ENCODE results near the gene SERPINF2.
"Not testable (repeated sequence)": the region's sequence is repeated elsewhere in the genome, so short reads cannot be mapped to it uniquely, and the experiment has no call there.

The SERPINF2 gene

GRCh38 chr17:1742371-1743087 lies at the start of gene SERPINF2:
Gene SERPINF2 (plus strand): TSS chr17:1742871. CDS start chr17:1744996, 2,125 bp downstream.
- Histone ChIP-seq H3K4me3 (ENCODE audit: low read length) (no peak within 1 kb of the TSS), H3K9ac (ENCODE audit: low read length) (no peak within 1 kb of the TSS), H3K27ac (ENCODE audit: low read depth, low read length) (no peak within 1 kb of the TSS), H3K36me3 (ENCODE audit: control insufficient read depth, insufficient read depth, low read length) (no peaks in the 10 kb centered on the region), H3K4me1 (ENCODE audit: control insufficient read depth, insufficient read depth, low read length) (no peaks in the 10 kb centered on the region), H3K27me3 (ENCODE audit: control insufficient read depth, insufficient read depth, low read length) (no peaks in the 10 kb centered on the region)

DNA sequence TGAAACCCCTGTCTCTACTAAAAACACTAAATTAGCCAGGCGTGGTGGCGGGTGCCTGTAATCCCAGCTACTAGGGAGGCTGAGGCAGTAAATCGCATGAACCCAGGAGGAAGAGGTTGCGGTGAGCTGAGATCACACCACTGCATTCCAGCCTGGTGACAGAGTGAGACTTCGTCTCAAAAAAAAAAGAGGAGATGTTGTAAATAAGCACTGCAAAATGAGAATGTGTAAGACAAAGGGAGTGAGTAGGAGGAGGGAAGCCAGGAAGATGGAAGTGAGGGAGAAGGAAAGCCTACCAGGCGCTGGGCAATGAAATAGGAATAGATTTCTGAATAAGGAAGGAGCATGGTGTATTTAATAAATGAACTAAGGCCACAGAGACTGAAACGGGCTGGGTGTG lies 49.3 kb upstream of the SERPINF2 start:
- no peaks in the 10 kb centered on the region for H3K36me3 ChIP-seq (ENCODE audit: control insufficient read depth, insufficient read depth, low read length)
- no peak overlapping the region for H3K27ac ChIP-seq (ENCODE audit: low read depth, low read length)
- no peak overlapping the region for H3K9ac ChIP-seq (ENCODE audit: low read length)
- H3K27me3 ChIP-seq (ENCODE audit: control insufficient read depth, insufficient read depth, low read length): no peaks in the 10 kb centered on the region
- H3K4me1 ChIP-seq (ENCODE audit: control insufficient read depth, insufficient read depth, low read length): no peaks in the 10 kb centered on the region
- no peak overlapping the region for H3K4me3 ChIP-seq (ENCODE audit: low read length)

GRCh38 chr17:1695365-1695764 lies 47.3 kb upstream of the SERPINF2 start:
- Histone ChIP-seq H3K4me1 (ENCODE audit: control insufficient read depth, insufficient read depth, low read length) (no peaks in the 10 kb centered on the region), H3K9ac (ENCODE audit: low read length) (no peak overlapping the region), H3K4me3 (ENCODE audit: low read length) (no peak overlapping the region), H3K36me3 (ENCODE audit: control insufficient read depth, insufficient read depth, low read length) (no peaks in the 10 kb centered on the region), H3K27me3 (ENCODE audit: control insufficient read depth, insufficient read depth, low read length) (no peaks in the 10 kb centered on the region), H3K27ac (ENCODE audit: low read depth, low read length) (no peak overlapping the region)

GRCh38 chr17:1697681-1698080 lies 45.0 kb upstream of the SERPINF2 start:
- Histone ChIP-seq H3K4me1 (ENCODE audit: control insufficient read depth, insufficient read depth, low read length) (no peaks in the 10 kb centered on the region), H3K27ac (ENCODE audit: low read depth, low read length) (no peak overlapping the region), H3K27me3 (ENCODE audit: control insufficient read depth, insufficient read depth, low read length) (no peaks in the 10 kb centered on the region), H3K9ac (ENCODE audit: low read length) (no peak overlapping the region), H3K36me3 (ENCODE audit: control insufficient read depth, insufficient read depth, low read length) (no peaks in the 10 kb centered on the region), H3K4me3 (ENCODE audit: low read length) (no peak overlapping the region)

GRCh38 chr17:1699891-1700290 lies 42.8 kb upstream of the SERPINF2 start:
- not testable (repeated sequence) for H3K9ac ChIP-seq (ENCODE audit: low read length); H3K27ac ChIP-seq (ENCODE audit: low read depth, low read length); H3K36me3 ChIP-seq (ENCODE audit: control insufficient read depth, insufficient read depth, low read length); H3K4me3 ChIP-seq (ENCODE audit: low read length); H3K4me1 ChIP-seq (ENCODE audit: control insufficient read depth, insufficient read depth, low read length); H3K27me3 ChIP-seq (ENCODE audit: control insufficient read depth, insufficient read depth, low read length)

GRCh38 chr17:1703063-1703462 lies 39.6 kb upstream of the SERPINF2 start:
- H3K9ac ChIP-seq (ENCODE audit: low read length): no peak overlapping the region
- H3K27me3 ChIP-seq (ENCODE audit: control insufficient read depth, insufficient read depth, low read length): no peaks in the 10 kb centered on the region
- H3K4me1 ChIP-seq (ENCODE audit: control insufficient read depth, insufficient read depth, low read length): no peaks in the 10 kb centered on the region
- no peaks in the 10 kb centered on the region for H3K36me3 ChIP-seq (ENCODE audit: control insufficient read depth, insufficient read depth, low read length)
- no peak overlapping the region for H3K27ac ChIP-seq (ENCODE audit: low read depth, low read length)
- no peak overlapping the region for H3K4me3 ChIP-seq (ENCODE audit: low read length)

DNA sequence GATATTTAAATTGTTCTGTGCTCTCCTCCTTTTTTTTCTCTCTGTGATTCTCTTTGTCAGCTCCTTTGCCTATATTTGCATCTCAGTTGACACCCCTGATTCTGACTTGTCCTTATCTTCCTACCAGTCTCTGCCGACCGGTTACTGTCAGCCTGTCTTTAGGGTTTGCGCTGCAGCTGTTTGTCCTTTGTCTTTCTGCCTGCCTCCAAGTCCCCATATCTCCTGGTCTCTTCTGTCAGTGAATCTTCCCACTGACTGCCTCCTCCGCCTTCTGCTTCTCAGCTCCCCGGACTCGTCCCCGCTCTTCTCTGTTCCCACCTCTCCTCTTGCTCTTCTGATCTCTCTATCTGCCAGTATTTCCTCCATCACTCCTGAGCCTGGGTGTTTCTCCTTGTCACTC lies 37.7 kb upstream of the SERPINF2 start:
- no peak overlapping the region for H3K4me3 ChIP-seq (ENCODE audit: low read length)
- no peaks in the 10 kb centered on the region for H3K4me1 ChIP-seq (ENCODE audit: control insufficient read depth, insufficient read depth, low read length)
- no peaks in the 10 kb centered on the region for H3K27me3 ChIP-seq (ENCODE audit: control insufficient read depth, insufficient read depth, low read length)
- no peak overlapping the region for H3K27ac ChIP-seq (ENCODE audit: low read depth, low read length)
- H3K9ac ChIP-seq (ENCODE audit: low read length): no peak overlapping the region
- H3K36me3 ChIP-seq (ENCODE audit: control insufficient read depth, insufficient read depth, low read length): no peaks in the 10 kb centered on the region

DNA sequence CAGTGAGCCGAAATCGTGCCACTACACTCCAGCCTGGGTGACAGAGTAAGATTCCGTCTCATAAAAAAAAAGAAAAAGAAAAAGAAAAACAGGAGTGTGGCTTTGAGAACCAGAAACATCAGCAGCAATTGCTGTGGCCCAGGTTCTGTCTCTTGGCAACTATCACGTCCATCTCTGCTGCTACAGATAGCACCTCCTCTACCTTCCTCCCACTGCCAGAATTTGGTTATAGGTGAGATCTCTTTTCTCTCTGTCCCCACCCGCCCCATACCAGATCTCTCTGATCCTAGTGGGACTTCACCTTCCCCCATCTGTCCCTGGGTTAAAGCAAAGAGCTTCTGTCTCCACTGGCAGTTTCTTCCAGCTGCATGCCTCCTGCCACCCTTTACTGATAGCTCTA lies 35.6 kb upstream of the SERPINF2 start:
- H3K27me3 ChIP-seq (ENCODE audit: control insufficient read depth, insufficient read depth, low read length): no peaks in the 10 kb centered on the region
- H3K9ac ChIP-seq (ENCODE audit: low read length): no peak overlapping the region
- H3K4me1 ChIP-seq (ENCODE audit: control insufficient read depth, insufficient read depth, low read length): no peaks in the 10 kb centered on the region
- H3K36me3 ChIP-seq (ENCODE audit: control insufficient read depth, insufficient read depth, low read length): no peaks in the 10 kb centered on the region
- H3K27ac ChIP-seq (ENCODE audit: low read depth, low read length): no peak overlapping the region
- H3K4me3 ChIP-seq (ENCODE audit: low read length): no peak overlapping the region

DNA sequence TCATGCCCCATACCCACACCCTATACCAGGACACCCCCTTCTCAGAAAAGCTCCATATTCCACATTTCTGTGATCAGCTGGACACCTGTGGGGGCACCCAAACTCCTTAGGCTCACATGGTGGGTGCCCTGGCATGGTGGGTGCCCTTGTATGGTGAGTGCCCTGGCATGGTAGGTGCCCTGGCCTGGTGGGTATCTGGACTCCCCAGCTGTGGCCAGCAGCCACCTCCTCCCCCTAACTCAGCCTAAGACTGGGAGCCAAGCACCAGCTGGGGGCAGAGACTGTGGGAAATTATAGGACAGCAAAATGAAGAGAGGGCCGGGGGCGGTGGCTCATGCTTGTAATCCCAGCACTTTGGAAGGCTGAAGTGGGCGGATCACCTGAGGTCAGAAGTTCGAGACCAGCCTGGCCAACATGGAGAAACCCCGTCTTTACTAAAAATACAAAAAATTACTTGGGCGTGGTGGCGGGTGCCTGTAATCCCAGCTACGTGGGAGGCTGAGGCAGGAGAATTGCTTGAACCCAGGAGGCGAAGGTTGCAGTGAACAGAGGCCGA lies 33.8 kb upstream of the SERPINF2 start:
- H3K36me3 ChIP-seq (ENCODE audit: control insufficient read depth, insufficient read depth, low read length): peaks cover 11% of the 10 kb centered on the region
- H3K27ac ChIP-seq (ENCODE audit: low read depth, low read length); H3K4me1 ChIP-seq (ENCODE audit: control insufficient read depth, insufficient read depth, low read length); H3K9ac ChIP-seq (ENCODE audit: low read length); H3K27me3 ChIP-seq (ENCODE audit: control insufficient read depth, insufficient read depth, low read length); H3K4me3 ChIP-seq (ENCODE audit: low read length): not testable (repeated sequence)

GRCh38 chr17:1709403-1709951 lies 33.2 kb upstream of the SERPINF2 start:
- H3K4me1 ChIP-seq (ENCODE audit: control insufficient read depth, insufficient read depth, low read length): peaks cover 12% of the 10 kb centered on the region
- H3K9ac ChIP-seq (ENCODE audit: low read length): no peak overlapping the region
- H3K27ac ChIP-seq (ENCODE audit: low read depth, low read length): no peak overlapping the region

GRCh38 chr17:1709971-1710806 lies 32.5 kb upstream of the SERPINF2 start, which contains the start of gene TLCD2:
Gene TLCD2 (minus strand): TSS chr17:1710377. CDS start chr17:1710242, 135 bp downstream.
- Histone ChIP-seq H3K36me3 (ENCODE audit: control insufficient read depth, insufficient read depth, low read length) (peaks cover 13% of the 10 kb centered on the region), H3K9ac (ENCODE audit: low read length) (peak within 1 kb of the TSS; percentile 41), H3K27ac (ENCODE audit: low read depth, low read length) (peak within 1 kb of the TSS; percentile 64), H3K4me1 (ENCODE audit: control insufficient read depth, insufficient read depth, low read length) (peaks cover 15% of the 10 kb centered on the region), H3K4me3 (ENCODE audit: low read length) (peak within 1 kb of the TSS; percentile 68), H3K27me3 (ENCODE audit: control insufficient read depth, insufficient read depth, low read length) (no peaks in the 10 kb centered on the region)

More at GRCh38 chr17:1709403-1709951, 33.2 kb upstream of the SERPINF2 start:
- Histone ChIP-seq H3K36me3 (ENCODE audit: control insufficient read depth, insufficient read depth, low read length) (peaks cover 13% of the 10 kb centered on the region), H3K4me3 (ENCODE audit: low read length) (peak overlapping the region; percentile 68), H3K27me3 (ENCODE audit: control insufficient read depth, insufficient read depth, low read length) (no peaks in the 10 kb centered on the region)

DNA sequence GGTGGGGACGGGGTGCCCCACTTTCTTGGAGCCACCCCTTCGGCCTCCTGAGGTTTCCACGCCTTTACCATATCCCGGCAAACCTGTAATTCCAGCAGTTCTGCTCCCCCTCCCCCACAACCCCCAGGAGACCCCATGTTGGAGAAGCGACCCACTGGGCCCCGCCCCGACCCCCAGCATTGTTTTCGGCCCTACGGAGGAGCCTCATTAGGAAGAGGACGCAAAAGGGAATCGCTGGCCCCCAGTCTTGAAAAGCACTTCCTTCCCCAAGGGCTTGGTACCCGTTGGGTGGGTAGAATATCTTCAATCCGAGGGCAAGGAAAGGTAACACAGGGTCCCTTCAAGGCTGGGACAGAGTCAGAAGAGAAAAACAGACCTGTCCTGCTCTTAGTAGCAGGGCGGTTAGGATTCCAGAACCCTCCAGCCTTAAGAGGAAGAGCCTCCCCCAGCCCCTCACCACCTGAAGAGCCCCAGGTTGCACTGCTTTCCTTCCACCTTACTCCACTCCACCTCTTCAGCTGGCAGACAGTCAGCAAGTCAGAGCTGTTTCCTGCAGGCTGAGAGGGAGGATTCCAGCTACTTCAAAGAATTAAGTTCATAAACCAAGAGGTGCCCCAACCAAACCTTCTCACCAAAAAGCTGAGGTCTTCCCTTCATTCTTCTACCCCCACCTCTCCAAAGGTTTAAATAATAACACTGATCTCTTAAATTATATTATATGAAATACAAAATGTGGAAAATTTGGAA lies 31.7 kb upstream of the SERPINF2 start:
- Histone ChIP-seq H3K27me3 (ENCODE audit: control insufficient read depth, insufficient read depth, low read length) (no peaks in the 10 kb centered on the region), H3K4me3 (ENCODE audit: low read length) (peak overlapping the region; percentile 68), H3K36me3 (ENCODE audit: control insufficient read depth, insufficient read depth, low read length) (peaks cover 13% of the 10 kb centered on the region), H3K27ac (ENCODE audit: low read depth, low read length) (peak overlapping the region; percentile 64), H3K4me1 (ENCODE audit: control insufficient read depth, insufficient read depth, low read length) (peaks cover 15% of the 10 kb centered on the region), H3K9ac (ENCODE audit: low read length) (no peak overlapping the region)
